ENCODE results near the gene USP49. TPM values are rescaled to one million over a fixed set of nuclear protein-coding genes. Genes with fewer than 3 reads are reported as not detected.

The USP49 gene
- total and polyA plus RNA-seq, 2 of the 13 experiments (the other 11 are each of a cell fraction or from before 2014, with no cell fraction given) = 2.9 to 4.3 TPM

DNA sequence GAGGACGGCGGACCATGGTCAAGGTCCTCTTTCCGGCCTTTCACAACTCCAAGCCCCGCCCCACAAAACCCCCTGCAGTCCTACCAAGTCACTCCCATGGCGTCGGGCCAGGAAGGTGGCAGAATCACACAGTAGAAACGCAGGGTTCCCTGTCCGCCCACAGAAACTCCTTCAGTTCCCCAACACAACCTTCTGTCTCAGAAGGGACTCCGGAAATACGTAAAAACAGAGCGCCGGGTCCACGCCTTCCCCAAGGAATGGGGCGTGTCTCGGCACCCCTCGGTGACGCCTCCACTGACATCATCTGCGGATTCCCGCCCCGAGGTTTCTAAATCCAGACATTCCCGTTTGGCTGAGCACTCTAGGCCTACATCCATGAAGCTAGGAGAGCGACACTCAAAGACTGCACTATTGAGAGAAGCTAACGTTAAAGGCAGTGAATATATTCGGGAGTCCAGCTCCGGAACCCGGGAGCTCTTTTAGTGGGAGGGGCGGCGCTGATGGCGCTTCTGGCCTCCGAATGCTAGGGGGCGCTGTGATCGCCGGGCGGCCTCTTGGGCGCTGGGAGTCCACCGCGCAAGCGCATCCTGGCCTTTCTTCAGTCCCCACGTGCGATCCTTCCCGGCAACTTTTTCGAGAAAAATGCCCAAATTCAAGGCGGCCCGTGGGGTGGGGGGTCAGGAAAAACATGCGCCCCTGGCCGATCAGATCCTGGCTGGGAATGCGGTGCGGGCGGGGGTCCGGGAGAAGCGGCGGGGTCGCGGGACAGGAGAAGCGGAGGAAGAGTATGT is 25.9 kb upstream of the USP49 start, which contains the start of the genes BYSL and MED20 (continued):
- TF ChIP-seq, protein P1, sequence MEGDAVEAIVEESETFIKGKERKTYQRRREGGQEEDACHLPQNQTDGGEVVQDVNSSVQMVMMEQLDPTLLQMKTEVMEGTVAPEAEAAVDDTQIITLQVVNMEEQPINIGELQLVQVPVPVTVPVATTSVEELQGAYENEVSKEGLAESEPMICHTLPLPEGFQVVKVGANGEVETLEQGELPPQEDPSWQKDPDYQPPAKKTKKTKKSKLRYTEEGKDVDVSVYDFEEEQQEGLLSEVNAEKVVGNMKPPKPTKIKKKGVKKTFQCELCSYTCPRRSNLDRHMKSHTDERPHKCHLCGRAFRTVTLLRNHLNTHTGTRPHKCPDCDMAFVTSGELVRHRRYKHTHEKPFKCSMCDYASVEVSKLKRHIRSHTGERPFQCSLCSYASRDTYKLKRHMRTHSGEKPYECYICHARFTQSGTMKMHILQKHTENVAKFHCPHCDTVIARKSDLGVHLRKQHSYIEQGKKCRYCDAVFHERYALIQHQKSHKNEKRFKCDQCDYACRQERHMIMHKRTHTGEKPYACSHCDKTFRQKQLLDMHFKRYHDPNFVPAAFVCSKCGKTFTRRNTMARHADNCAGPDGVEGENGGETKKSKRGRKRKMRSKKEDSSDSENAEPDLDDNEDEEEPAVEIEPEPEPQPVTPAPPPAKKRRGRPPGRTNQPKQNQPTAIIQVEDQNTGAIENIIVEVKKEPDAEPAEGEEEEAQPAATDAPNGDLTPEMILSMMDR (CRISPR knock-in tag; IDR thresholded peaks at IDR 0.05) = peak; percentile 96
- TF ChIP-seq KLF16 (CRISPR knock-in tag; IDR thresholded peaks at IDR 0.05) (peak in 1 of 2 experiments; percentile 96; a peak in 2 of 4 replicates), ZNF432 (CRISPR knock-in tag; IDR thresholded peaks at IDR 0.05; ENCODE audit: borderline replicate concordance) (no peak), PCBP1 (IDR thresholded peaks at IDR 0.05; ENCODE audit: borderline replicate concordance, low read depth, low read length) (0 out of 2 replicates have a peak, but pooled peaks have one; percentile 68), SIN3B (IDR thresholded peaks at IDR 0.05; ENCODE audit: low read length) (peak; percentile 92), THAP11 (CRISPR knock-in tag; IDR thresholded peaks at IDR 0.05) (peak; percentile 95), MAFF (IDR thresholded peaks at IDR 0.05; ENCODE audit: low read depth, low read length) (no peak), ZNF605 (CRISPR knock-in tag; IDR thresholded peaks at IDR 0.05) (peak; percentile 83), ZNF713 (CRISPR knock-in tag; IDR thresholded peaks at IDR 0.05) (no peak; the same call in 1 of the 2 replicates), HMG20B (CRISPR knock-in tag; conservative IDR thresholded peaks at IDR 0.05) (no peak), TOE1 (CRISPR knock-in tag; IDR thresholded peaks at IDR 0.05) (peak; percentile 55; the same call in 1 of the 2 replicates), HDAC6 (IDR thresholded peaks at IDR 0.05; ENCODE audit: low read depth, low read length) (no peak)
- TF ChIP-seq, protein P2, sequence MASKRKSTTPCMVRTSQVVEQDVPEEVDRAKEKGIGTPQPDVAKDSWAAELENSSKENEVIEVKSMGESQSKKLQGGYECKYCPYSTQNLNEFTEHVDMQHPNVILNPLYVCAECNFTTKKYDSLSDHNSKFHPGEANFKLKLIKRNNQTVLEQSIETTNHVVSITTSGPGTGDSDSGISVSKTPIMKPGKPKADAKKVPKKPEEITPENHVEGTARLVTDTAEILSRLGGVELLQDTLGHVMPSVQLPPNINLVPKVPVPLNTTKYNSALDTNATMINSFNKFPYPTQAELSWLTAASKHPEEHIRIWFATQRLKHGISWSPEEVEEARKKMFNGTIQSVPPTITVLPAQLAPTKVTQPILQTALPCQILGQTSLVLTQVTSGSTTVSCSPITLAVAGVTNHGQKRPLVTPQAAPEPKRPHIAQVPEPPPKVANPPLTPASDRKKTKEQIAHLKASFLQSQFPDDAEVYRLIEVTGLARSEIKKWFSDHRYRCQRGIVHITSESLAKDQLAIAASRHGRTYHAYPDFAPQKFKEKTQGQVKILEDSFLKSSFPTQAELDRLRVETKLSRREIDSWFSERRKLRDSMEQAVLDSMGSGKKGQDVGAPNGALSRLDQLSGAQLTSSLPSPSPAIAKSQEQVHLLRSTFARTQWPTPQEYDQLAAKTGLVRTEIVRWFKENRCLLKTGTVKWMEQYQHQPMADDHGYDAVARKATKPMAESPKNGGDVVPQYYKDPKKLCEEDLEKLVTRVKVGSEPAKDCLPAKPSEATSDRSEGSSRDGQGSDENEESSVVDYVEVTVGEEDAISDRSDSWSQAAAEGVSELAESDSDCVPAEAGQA (IDR thresholded peaks at IDR 0.05; ENCODE audit: low read depth) = peak; percentile 96
- TF ChIP-seq, protein P2 (CRISPR knock-in tag; IDR thresholded peaks at IDR 0.05; ENCODE audit: borderline replicate concordance) = peak; percentile 83; the same call in 1 of the 2 replicates
